NCI-H748 (cell line): Measurements from ENCODE around the gene HLF.
A peak's percentile ranks its signal among the peaks of the same experiment; 100 is the strongest.
"Not testable (repeated sequence)": the region's sequence is repeated elsewhere in the genome, so short reads cannot be mapped to it uniquely, and the experiment has no call there.

Experiments used
- DNase-seq: peaks from one replicate; lab custom pipeline; 2025; ENCODE audit not compliant: unreplicated experiment; lab: John Stamatoyannopoulos, UW

Gene HLF

DNA sequence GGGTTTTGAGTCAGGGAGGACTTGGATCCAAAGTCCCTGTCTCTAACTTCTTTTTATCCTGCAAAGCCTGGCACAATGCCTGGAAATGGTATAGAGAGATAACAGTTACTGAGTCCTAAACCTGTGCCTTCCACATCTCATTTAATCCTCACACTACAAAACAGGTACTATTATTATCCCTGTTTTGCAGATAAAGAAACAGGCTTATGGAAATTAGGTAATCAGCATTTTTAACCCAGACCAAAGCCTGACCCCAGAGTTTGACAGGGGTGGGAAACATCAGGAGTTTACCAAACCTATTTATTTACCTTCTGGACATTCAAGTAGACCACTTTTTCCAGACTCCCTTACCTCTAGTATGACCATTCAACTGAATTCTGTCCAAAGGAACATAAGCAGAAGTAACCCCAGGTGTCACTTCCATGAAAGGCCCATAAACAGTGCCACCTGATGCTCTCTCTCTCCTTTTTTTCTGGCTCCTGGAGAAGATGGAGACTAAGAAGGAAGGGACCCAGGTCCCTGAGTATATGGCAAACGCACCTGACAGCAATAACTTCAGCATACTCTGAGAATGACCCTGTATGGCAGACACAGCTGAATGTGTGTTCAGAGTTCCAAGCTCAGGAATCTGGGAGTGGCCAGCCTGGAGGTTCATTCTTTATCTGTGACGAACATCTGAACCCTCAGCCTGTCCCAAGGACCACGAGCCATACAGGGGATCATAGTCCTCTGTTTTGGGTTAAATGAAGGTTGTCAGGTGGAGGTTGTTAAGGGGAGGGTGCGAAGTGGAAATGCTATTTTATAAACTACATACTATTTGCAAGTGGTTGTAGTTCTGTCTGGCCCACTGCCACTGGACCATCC is 62.7 kb downstream of the HLF start:
- no peak for DNase-seq

DNA sequence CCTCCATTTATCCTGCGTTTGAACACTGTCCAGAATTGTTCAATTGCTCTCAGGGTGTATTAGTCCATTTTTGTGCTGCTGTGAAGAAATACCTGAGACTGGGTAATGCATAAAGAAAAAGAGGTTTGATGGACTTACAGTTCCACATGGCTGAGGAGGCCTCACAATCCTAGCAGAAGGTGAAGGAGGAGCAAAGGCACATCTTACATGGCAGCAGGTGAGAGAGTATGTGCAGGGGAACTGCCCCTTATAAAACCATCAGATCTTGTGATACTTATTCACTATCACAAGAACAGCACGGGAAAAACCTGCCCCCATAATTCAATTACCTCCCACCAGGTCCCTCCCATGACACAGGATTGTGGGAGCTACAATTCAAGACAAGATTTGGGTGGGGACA is 63.8 kb downstream of the HLF start:
- not testable (repeated sequence) for DNase-seq

GRCh38 chr17:55330344-55330933 is 65.7 kb downstream of the HLF start:
- DNase-seq = no peak

DNA sequence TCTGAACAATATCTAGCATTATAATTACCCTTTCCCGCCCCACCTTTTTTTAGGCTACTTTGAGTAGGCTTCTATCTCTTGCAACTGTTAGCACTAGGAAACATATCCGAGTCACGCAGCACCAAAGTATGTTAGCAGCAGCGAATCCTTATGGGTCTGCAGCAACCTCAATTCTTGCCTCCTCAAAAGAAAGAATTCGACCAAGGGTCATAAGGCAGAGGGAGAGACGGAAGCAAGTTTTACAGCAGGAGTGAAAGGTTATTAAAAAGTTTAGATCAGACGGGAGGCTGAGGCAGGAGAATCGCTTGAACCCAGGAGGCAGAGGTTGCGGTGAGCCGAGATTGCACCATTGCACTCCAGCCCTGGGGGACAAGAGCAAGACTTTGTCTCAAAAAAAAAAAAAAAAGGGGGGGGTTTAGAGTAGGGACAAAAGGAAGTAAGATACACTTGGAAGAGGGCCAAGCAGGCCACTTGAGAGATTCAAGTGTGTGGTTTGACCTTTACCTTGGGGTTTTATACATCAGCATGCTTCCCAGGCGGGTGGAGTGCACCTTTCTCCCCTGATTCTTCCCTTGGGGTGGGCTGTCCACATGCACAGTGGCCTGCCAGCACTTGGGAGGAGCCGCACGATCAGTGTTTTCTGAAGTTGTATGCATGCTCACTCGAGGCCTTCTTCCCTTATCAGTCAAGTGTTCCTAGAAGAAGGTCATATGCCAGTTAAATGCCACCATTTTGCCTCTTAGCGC is 67.7 kb downstream of the HLF start:
- no peak for DNase-seq

DNA sequence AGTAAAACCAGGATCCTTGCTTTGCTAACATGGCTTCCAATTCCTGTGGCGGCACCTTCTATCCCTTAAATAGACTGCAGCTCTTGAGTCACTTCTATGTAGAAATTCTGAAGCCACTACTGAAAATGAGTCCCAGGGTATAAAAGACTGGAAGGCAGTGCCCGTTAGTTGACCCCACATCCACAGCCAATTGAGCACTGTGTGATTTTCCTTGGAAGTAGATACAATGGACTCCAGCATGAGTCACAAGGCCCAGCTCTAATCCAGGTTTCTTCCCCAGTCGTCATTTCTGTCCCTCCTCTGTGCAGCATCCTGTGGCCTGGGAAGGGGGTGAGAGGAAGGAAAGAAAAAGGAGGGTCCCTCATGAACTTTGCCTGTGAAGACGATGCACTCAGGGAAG is 69.5 kb downstream of the HLF start:
- no peak for DNase-seq

GRCh38 chr17:55334881-55335540 is 70.3 kb downstream of the HLF start:
- no peak for DNase-seq

DNA sequence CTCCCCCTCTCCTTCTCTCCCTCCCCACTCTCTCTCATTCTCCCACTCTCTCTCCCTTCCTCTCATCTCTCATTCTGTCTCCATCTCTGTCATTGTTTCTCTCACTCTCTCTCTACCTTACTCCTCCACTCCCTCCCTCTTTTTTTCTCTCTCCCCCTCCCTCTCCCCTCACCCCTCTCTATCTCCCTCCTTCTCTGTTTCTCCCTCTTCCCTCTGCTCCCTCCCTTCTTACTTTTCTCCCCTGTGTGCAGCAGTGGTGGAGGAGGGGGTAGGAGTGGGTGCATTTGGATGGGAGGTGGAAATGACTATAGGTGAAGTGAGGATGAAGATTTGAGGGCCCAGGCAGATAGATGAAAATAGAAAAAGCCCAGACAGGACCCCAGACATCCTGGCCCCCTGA is 70.9 kb downstream of the HLF start:
- DNase-seq = no peak

DNA sequence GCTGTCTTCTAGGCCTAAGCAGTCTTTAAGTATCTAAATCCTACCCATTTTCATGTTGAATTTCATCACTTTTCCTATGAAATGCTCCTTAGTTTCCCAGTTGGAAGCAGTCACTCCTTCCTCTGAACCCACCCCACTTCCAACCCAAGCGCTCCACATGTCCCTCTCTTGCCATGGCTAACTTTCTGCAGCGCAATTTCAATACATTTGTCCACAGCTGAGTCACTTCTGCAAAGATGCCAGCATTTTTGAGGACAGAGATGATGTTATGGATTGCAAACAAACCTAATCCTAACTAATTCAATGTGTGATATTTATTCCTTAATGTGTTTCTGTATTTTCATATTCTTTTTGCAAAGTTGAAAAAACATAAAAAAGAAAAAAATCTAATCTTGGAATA is 71.7 kb downstream of the HLF start:
- no peak for DNase-seq

- no peak for DNase-seq
Observed at GRCh38 chr17:55340176-55340575, 75.4 kb downstream of the HLF start.

GRCh38 chr17:55340686-55341085 is 75.9 kb downstream of the HLF start:
- DNase-seq = no peak

DNA sequence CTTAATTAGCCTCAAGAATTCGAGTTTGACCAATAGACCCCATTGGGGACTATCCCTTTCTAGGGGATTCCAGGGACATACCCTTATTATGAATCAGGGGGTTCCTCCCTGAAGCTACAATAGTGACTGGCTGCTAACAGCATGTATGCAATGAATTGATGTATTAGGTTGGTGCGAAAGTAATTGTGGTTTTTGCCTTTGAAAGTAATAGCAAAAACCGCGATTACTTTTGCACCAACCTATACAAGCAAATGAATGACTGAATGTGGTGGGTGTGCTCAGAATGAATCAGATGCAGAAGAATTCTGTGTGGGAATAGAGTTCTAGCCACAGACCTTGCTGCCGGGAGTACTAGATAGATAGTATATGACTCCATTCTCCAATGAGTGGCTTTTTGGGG is 76.7 kb downstream of the HLF start:
- DNase-seq = no peak

DNA sequence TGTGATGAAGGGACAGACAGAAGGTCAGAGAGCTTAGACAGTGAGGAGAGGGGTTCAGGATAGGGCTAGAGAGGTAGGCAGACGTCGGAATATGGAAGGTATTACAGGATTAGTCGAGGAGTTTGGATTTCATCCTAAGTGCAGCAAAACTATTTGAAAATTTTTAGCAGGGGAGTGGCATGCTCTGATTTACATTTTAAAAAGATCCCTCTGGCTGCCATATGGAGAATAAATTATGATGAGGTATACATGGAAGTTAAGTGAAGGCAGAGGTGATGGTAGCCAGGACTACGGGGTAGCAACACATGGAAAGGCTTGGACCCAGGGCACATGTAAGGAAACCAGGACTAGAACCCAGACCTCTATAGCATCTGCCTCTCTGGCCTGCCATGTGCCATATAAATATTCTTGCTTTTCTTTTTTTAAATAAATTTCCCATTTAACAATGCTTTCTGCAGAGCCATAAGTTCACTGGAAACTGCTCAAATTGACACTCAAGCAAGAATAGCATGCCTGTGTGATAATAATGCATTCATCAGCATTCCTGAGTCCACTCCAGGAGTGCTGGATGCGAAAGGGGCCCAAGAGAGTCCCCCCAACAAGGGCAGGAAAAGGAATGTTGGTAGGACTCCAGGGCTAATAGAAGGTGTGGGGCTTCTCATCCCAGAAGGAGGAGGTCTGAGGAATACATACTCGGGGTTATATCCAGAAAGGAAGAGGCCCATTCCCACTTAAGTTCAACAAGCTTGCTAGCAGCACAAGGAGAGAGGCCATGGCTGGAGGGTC is 78.2 kb downstream of the HLF start:
- DNase-seq = no peak

- DNase-seq = no peak
Observed at GRCh38 chr17:55343900-55344513, 79.2 kb downstream of the HLF start.

- DNase-seq = no peak
Observed at GRCh38 chr17:55344514-55344997, 79.8 kb downstream of the HLF start.

GRCh38 chr17:55345132-55345531 is 80.4 kb downstream of the HLF start:
- DNase-seq = no peak

DNA sequence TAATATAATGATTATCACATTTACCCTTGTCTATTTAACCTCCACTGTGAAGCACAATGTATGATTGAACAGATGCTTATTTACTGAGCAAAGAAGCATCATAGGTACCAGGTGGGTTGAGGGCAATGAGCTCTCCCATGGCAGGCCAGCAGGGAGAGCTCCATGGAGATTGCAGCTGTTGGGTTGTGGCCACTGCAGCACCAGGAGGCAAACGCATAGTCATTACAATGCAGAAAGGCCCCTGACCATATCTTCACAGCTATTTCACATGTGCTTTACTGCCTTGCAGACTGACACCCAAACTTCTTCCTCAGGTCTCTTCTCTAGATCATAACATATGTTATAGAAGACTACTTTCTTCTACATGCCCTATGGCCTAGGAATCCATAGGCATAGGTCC is 81.9 kb downstream of the HLF start:
- no peak for DNase-seq

DNA sequence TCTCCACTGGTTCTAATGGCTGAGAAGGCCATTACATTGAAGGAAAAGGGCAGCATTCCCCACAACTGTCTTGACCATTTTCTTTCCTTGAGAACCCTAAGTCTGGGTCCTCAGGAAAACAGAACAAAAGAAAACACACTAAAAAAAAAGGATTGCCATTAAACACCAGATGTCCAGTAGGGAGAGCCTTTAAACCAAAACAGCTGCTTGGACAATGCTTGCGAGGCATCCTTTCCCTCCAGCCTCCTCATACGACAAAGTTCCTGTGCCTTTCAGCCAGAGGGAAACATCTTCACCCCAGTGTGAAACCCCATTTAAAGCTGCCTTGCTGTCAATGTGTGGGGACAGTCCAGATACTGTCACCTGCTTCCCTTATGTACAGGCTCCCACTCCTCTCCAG is 82.6 kb downstream of the HLF start:
- DNase-seq = no peak

GRCh38 chr17:55348749-55349354 is 84.1 kb downstream of the HLF start:
- peak; percentile 21 for DNase-seq

GRCh38 chr17:55350825-55351205 is 86.1 kb downstream of the HLF start:
- no peak for DNase-seq

GRCh38 chr17:55351226-55351625 is 86.5 kb downstream of the HLF start:
- no peak for DNase-seq
